GM21515 (cell line): ENCODE data around the gene CUTA.

Experiments
- ATAC-seq: cut with Tn5 transposase; IDR thresholded peaks from one replicate; pipeline ENCODE4 v1.9.1; 2021; ENCODE audit not compliant: unreplicated experiment

CUTA gene

DNA sequence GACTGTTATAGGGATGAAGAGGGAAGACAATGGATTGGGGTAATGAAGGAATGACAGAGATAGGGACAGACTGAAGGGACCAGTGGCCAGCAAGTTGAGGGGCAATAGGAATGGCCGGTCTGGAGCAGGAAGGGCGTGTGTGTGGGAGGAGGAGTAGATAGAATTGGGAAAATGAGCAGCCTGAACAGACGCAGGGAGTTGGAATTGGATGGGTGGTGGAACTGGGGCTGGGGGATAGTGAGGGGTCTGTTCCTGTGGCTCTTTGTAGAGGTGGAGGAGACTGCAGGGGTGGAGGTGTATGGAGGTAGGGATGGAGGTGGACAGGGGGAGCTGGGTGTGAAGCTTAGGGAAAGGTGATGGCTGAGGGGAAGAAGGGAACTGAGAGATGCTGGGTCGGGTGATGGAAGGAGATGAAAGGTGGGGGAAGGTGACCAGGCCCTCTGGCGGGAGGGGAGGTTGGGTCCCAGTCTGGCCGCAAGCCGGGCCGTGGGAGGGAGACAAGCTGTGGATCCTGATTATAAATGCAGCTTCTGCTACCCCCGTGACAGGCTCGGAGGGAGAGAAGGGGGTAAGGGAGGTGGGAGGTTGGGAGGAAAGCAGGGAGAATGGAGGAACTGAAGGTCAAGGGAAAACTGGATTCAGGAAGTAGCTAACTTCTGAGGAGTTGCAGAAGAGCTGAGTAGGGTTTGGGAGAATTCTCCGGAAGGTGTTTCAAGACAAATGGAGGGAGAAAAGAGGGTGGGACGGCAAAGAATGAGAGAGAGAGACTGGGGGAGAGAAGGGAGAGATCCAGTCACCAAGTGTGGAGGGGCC lies 7.2 kb upstream of the CUTA start:
- ATAC-seq, result no peak

DNA sequence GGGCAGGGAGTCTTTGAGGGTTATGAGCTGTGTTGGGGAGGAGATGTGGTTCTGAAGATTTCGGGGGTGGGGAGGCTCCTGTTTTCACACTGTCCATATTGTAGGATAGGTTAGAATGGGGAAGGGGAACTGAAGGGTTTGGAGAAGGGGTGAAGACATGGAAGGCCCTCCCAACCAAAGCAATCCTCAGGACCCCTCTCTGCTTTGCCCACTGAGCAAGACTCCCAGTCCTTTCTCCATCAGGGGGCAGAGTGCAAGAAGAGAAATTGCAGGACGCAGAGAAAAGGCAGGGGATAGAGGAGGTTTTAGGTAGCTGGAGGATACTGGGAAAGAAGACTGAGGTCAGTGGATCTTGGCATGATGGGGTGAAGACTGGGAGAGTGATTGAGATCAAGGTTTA lies 5.9 kb upstream of the CUTA start:
- no peak for ATAC-seq

DNA sequence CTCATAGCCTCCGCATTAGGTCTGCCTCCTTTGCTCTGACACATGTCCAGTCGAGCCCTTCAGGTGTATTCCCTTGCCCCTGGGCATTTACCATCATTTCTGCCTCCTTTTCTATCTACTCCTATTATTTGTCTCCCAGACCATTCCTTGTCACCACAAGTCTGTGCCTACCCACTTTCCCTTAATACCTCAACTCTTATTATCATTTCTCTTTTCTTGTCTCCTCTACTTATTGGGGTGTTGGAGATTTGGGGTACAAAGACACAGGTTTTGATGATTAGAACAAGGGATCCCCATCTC lies 3.4 kb upstream of the CUTA start:
- ATAC-seq, result no peak

DNA sequence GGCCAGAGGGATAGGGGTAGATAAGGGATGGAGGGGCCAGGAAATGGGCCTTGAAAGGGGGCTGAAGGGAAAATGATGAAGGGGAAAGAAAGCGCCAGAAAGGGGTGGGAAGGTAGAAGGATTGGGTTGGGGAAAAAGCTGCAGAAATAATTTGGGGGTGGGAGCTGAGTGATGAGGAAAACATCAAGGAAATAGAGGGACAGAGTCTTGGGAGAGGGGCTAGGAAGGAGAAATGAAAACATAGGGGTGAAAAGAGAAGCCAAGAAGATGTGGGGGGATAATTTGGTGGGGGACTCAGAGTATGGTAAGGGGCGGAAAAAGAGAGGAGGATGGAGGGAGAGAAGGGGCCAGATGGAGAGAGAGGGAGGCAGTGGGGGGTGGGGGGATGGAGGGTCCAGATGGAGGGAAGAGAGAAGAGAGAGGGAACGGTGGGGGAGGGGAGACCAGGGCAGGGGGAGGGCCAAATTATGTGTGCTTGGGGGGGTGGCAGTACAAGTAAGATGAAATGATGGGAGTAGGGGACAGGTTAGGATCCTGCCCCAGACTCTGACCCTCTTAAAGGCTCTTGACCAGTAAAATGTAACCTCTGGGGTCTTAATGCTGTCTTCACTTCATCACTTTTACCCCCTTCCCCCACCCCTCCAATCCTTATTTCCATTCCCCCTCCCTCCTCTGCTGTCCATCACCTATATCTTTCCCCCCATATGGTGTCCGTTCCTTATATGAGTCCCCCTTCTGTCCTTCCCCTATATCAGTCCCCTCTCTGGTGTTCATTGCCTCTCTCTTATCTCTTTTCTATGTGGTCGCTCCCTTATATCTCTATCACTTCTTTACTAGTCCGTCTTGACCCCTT lies 2.8 kb upstream of the CUTA start:
- no peak for ATAC-seq

DNA sequence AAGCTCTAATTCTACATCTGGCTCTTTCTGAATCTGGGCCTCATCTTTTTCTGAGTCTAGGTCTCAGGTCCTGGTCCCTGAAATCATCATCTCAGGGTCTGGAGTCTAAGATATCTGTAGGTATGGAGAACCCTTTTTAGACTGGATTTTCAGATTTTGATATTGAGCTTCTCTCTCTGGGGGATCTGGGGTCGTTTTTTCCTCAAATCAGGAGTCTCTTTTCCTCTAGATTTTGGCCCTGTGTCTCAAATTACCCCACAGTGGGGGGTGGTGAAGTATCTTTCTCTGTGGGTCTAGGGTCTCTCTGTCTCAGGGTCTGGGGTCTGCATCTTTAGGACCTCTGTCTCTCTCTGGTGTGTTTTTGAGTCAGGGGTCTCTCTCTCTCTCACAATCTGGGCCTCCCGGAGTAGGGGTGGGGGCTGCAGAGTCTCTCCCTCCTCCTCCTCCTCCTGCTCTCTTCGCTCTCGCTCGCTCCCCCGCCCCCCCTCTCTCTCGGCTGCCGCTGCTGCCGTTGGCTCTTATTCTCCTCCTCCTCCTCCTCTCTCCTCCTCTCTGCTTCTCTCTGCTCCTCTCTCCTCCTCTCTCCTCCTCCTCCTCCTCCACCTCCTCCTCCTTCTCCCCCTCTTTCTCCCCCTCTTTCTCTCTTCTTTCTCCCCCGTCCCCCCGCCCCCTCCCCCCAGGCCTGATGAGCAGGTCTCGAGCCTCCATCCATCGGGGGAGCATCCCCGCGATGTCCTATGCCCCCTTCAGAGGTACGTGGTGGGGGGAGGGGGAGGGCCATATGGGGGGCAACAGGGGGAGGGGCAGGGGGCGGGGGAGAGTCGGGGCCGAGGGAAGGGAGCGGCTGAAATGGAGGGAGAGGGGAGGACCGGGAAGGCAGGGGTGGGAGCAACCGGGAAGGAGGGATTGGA lies 1.9 kb upstream of the CUTA start, which contains the start of gene SYNGAP1:
TSS of gene SYNGAP1 (plus strand) at position 486 of the 911 bp plus-strand sequence. CDS start at position 686, 200 bp downstream.
- no peak for ATAC-seq

DNA sequence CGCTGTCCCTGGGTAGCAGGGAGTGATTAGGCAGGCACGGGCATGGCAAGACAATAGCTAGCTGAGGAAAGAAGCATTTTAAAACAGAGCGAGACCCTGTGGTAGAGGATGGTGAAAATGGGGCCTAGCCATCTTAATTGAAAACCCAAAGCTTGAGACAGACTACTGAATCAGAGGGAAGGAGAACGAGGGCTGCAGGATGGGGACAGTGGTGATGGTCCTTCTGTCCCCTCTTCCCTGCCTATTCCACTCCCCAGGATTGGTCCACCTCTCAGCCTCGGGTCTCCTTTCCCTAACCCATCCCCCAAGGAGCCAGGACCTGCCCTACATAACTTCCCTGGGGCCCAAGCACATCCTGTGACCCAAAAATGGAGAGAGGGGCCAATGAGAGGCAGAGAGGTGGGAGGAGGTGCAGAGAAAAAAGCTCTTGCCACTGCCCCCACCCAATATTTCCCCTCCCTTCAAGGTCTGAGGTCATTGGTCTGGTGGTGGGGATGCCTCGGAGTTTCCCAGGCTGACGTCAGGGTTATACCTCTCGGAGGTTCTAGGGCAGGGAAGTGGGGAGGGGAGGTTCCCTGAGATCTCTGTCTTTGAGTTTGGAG lies 884 bp upstream of the CUTA start:
- no peak for ATAC-seq

DNA sequence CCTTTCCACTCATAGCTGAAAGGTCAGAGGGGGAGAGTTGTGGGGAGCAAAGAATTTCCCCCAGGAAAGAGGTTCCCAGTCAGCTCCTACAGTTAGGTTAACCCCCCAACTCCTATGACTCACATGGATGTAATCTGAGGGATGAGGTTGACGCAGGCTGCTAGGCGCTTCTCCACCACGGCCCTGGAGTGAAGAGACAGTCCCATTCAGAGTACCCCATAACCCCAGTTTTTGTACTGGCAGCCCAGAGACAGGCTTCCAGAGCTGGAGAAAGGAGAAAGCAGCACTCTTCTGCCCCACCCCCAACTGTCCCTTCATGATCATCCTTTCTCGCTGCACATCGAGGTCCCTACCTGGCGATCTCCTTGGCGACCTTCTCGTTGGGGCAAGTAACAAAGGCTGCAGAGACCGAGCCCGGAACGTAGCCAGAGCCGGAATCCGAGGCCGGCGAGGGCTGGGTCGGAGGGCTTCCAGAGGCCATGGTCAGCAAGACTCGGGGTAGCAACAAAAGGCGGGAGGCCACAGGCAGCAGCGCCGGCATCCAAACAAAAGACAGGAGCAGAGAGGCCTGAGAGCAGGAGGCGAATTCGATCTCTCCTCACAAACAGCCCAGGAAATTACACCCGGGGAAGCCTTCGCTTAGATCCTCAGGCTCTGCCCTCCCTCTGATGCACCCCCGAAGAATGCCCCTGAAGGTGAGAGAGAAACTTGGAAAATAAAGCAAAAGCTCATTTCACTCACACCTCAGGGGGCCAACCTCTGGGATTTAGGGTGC lies 592 bp downstream of the CUTA start:
- ATAC-seq, result no peak

DNA sequence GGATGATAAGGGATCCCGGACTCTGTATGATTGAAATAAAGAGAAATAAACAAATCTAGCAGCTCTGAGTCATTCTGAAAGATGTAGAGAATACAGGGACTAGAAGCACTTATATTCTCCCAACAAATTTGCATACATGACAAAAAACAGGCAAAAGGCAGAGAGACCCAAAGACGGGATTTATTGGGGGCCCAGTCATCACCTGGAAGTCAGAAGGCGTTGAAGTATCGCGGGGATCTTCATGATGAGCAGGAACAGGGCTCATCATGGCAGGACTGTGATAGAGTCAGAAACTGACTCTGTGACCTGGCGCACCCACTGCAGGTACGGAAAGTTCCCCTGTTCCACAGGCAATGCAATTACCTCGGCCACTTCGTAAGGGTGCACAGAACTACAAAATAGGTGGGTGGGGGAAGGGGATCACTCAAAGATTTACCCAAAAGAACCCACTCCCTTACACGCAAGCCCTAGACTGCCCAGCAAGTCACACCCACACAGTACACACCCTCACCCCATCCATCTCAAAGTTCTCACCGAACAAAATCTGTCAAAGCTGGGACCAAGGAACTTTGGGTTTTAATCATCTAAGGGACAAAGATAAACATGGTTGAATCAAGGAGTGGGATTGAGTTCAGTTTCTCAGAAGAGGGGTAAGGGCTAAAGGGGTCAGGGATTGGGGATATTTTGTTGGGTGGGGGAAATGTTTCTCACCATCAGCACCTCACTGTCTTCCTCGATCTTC lies 1.4 kb downstream of the CUTA start:
- no peak for ATAC-seq

DNA sequence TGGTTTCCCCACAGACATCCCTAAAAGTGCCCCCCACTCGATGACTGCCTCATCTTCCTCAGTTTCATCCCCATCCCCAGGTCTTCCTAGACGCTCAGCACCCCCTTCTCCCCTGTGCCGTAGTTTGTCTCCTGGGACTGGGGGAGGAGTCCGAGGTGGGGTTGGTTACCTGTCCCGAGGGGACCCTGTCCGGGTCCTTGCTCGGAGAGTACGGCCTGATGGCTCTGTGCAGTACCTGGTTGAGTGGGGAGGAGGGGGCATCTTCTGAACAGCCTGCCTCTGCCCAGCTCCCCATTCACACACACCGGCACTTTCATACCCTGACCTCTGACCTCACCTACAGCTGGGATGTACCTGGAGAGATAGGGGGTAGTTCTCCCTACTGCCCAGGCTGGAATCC lies 2.1 kb downstream of the CUTA start:
- ATAC-seq, result no peak

DNA sequence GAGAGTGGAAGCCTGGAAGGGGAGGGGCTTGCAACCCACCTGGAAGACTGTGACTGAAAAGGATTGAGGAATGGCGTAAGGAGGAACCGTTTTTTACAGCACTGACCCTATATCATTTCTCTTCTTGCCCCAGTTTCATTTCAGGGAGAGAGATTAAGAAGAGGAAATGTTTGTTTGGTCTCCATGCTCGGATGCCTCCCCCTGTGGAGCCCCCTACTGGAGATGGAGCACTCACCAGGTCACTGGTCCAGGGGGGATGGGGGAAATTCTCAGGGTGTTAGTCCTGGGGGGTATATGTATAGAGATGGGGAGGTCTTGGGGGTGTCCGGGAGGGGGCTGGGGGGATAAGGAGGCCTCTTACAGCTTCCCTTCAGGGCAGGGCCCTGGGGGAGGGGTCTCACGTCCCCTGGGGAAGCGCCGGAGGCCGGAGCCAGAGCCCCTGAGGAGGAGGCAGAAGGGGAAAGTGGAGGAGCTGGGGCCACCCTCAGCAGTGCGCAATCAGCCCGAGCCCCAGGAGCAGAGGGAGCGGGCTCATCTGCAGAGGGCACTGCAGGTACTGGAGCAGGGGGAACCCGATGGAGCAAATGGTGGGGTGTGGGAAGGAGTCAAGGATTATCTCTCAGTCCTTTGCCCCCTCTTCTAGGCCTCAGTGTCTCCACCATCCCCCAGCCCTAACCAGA lies 3.2 kb downstream of the CUTA start:
- ATAC-seq, result no peak

DNA sequence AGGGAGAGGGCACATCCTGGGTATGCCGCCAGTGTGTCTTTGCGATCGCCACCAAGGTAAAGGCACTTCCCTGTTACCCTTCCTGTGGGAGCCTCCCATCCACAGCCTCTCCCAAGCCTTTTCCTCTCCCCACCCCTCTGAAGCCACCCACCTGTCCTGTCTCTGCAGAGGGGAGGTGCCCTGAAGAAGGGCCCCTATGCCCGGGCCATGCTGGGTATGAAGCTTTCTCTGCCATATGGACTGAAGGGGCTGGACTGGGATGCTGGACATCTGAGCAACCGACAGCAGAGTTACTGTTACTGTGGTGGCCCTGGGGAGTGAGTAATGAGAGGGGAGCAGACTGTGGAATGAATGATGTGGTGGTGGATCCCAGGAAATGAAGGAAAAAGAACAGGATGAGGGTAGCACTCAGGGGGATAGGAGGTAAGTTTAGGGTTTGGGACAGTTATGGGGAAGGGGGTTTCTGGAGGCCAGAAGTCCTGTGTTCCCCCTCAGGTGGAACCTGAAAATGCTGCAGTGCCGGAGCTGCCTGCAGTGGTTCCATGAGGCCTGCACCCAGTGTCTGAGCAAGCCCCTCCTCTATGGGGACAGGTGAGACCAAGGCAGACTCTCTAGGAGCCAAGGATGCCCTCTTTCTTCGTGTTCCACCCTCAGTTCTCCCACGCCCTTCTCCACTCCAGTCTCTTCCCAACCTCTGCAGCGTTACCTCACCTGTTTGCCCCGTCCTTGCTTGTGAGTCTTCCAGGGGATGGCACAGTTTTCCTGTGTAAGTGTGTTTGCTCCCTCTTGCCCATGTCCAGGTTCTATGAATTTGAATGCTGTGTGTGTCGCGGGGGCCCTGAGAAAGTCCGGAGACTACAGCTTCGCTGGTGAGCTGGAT lies 4.4 kb downstream of the CUTA start:
- ATAC-seq, result no peak

DNA sequence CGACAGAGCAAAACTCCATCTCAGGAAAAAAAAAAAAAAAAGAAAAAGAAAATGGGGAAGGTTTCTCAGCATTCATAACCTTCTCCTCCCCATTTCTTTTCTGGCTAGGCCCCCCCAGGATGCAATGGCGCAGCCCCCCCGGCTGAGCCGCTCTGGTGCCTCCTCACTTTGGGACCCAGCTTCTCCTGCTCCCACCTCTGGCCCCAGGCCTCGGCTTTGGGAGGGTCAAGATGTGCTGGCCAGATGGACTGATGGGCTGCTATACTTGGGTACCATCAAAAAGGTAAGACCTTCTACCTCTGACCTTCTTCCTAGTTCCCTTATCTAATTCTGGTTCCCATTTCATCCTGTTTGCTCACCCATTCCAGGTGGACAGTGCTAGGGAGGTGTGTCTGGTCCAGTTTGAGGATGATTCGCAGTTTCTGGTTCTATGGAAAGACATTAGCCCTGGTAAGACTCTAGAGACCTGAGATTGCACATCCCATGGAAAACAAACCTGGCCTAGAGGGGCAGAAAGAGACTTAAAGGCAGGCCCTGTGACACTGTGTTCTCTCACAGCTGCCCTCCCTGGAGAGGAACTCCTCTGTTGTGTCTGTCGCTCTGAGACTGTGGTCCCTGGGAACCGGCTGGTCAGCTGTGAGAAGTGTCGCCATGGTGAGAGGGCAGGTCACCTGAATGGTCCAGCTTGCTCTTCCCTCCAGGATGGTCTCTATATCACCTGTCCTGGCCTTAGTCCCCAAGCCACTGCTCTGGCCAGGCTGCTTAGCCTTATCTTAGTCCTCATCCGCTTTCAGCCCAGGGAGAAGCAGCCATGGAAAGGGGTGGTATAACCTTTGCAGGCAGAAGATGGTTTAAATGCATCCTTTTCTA lies 5.5 kb downstream of the CUTA start:
- no peak for ATAC-seq

DNA sequence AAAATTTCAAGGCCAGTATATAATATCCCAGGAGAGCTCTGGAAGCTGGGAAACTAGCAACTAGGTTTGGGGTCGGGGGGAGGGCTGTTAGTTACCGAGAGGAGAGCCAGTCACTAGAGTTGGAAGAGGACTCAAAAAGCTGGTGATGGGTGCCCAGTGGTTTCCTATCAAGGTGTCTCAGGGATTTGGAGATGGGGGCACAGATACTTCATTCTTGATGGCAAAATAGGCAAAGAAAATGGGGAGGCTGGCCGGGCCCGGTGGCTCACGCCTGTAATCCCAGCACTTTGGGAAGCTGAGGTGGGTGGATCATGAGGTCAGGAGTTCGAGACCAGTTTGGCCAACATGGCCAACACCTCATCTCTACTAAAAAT lies 6.3 kb downstream of the CUTA start:
- no peak for ATAC-seq

DNA sequence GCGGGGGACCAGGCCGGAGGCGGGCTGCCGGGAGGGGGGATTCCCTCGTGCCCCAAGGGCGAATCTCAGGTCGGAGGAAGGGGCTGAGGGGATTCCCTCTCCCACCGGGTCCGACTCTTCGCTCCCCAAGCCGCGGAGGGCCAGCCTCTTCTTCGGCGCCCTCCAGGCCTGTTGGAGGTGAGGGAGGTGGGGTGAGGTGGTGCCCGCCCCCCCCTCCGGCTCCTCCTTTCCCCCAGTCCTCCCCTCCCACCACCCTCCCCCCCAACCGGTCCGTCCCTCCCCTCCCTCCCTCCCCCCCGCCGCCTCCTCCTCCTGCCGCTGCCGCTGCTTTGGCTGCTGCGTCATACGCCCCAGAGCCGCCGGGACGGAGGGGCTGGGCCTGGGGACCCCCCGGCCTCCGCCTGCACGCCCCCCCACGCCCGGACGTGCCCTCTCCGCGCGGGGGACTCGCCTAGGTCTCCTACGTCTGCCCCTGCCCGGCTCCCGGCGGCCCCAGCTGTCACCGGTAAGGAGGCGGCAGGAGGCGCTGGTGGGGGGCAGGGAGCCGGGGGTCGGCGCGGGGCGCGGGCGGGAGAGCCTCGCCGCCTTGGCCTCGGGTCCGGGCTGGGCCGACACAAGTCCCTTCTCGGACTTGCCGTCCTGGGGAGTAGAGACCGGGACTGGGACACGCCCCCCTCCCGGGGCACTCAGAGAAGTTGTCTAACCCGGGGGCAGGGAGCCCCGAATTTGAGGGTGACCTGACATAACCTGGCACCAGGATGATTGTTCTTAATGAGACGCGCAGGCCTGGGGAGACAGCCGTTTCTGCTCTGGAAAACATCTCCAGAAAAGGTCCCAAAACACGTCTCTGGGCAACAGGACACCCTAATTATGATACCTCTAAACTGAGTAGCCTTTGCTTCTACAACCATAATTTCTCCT lies 6.9 kb downstream of the CUTA start, which contains the start of gene PHF1:
TSS of gene PHF1 (plus strand) at position 304 of the 921 bp plus-strand sequence. CDS start 1,250 bp downstream, outside the sequence.
- peak; percentile 28 for ATAC-seq

DNA sequence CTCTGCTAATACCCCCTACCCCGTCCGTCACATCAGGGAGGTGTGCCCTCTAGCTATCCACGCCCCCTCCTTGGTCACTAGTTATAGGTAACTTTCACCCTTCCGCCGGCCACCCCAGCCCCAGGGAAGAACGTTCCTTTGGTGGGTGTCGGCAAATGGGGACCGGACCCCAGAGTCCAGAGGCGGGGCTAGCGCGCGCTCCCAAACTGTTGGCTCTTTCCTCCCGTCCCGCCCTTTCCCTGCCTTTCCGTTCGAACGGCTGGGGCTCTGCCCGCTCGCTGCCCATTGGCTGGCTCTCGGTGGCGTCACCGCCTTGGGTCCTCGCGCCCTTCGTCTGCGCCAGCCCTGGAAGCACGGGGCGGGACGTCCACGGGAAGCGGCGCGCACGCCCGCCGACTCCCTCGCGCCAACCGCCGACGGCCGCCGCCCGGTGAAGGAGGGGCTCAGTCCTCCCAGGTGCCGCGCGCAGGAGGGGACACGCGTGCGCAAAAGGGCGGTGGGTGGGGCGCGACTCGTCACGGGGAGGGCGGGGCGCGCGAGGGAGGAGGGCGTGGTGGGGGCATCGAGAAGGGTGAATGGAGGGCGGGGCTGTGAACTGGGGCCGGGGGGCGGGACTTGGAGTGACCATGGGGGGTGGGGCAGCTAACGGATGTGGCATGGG lies 7.7 kb downstream of the CUTA start:
- peak; percentile 73 for ATAC-seq
